Measurements from ENCODE around the gene LRP1B. TPM values are rescaled to one million over a fixed set of nuclear protein-coding genes. Genes with fewer than 3 reads are reported as not detected.

LRP1B gene
- total RNA-seq, 4 donors from 2014 or later, result 3.3 to 11.1 (median 4.6) TPM

- Histone ChIP-seq H3K4me1 (no peaks in the 10 kb centered on the region), H3K27ac (no peak overlapping the region), H3K9me3 (no peaks in the 10 kb centered on the region), H3K36me3 (no peaks in the 10 kb centered on the region), H3K4me3 (no peak overlapping the region), H3K27me3 (no peaks in the 10 kb centered on the region)
- TF ChIP-seq, protein P1, sequence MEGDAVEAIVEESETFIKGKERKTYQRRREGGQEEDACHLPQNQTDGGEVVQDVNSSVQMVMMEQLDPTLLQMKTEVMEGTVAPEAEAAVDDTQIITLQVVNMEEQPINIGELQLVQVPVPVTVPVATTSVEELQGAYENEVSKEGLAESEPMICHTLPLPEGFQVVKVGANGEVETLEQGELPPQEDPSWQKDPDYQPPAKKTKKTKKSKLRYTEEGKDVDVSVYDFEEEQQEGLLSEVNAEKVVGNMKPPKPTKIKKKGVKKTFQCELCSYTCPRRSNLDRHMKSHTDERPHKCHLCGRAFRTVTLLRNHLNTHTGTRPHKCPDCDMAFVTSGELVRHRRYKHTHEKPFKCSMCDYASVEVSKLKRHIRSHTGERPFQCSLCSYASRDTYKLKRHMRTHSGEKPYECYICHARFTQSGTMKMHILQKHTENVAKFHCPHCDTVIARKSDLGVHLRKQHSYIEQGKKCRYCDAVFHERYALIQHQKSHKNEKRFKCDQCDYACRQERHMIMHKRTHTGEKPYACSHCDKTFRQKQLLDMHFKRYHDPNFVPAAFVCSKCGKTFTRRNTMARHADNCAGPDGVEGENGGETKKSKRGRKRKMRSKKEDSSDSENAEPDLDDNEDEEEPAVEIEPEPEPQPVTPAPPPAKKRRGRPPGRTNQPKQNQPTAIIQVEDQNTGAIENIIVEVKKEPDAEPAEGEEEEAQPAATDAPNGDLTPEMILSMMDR (IDR thresholded peaks at IDR 0.05 in 4 of 5, conservative IDR thresholded peaks at IDR 0.05 in 1 of 5), result no peak
- TF ChIP-seq POLR2A (IDR thresholded peaks at IDR 0.05), result no peak
- in situ Hi-C loops (cut with MboI; ENCODE audit: low sequenced_read_pairs in 4 of 4) (no loop called here), intact Hi-C loops (cut with DNase I; ENCODE audit: low total_unique reads) (no loop called here)
- no peak for ATAC-seq
- no peak for DNase-seq
Measured at GRCh38 chr2:140362361-140362760, 1768.5 kb downstream of the LRP1B start.

- no peaks in the 10 kb centered on the region for H3K27me3 ChIP-seq
- no peak overlapping the region for H3K4me3 ChIP-seq
- H3K27ac ChIP-seq, result no peak overlapping the region
- no peaks in the 10 kb centered on the region for H3K36me3 ChIP-seq
- H3K4me1 ChIP-seq, result no peaks in the 10 kb centered on the region
- H3K9me3 ChIP-seq, result no peaks in the 10 kb centered on the region
- DNase-seq, result no peak
- intact Hi-C loops (cut with DNase I; ENCODE audit: low total_unique reads), result no loop called here
- TF ChIP-seq, protein P1 (IDR thresholded peaks at IDR 0.05 in 4 of 5, conservative IDR thresholded peaks at IDR 0.05 in 1 of 5), result no peak
- no peak for TF ChIP-seq POLR2A (IDR thresholded peaks at IDR 0.05)
- in situ Hi-C loops (cut with MboI; ENCODE audit: low sequenced_read_pairs in 4 of 4), result no loop called here
- ATAC-seq, result no peak
Measured at GRCh38 chr2:140359056-140359771, 1771.6 kb downstream of the LRP1B start.

DNA sequence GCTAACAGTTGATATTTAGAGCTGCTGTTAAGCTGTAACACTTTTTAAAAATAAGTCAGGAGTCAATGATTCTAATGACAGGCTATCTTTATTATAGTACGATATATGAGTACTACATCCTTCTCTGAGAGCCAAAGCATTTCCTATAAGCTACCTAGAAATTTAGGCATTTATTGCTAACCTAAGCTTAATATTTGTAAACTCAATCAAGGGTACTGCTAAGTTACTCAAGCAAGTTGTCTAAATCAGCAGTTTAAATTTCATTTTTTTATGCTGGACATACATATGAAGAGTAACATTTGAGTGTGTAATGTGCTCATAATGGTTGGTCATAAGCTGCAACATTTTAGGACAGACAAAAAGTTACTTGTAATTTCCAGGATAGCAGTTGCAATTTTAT is 1774.1 kb downstream of the LRP1B start:
- H3K4me1 ChIP-seq, result no peaks in the 10 kb centered on the region
- in situ Hi-C loops (cut with MboI; ENCODE audit: low sequenced_read_pairs in 4 of 4), result no loop called here
- no peak overlapping the region for H3K27ac ChIP-seq
- no peaks in the 10 kb centered on the region for H3K9me3 ChIP-seq
- intact Hi-C loops (cut with DNase I; ENCODE audit: low total_unique reads), result no loop called here
- no peaks in the 10 kb centered on the region for H3K36me3 ChIP-seq
- TF ChIP-seq POLR2A (IDR thresholded peaks at IDR 0.05), result no peak
- TF ChIP-seq, protein P1 (IDR thresholded peaks at IDR 0.05 in 4 of 5, conservative IDR thresholded peaks at IDR 0.05 in 1 of 5), result no peak
- DNase-seq (no peak), ATAC-seq (no peak)
- no peaks in the 10 kb centered on the region for H3K27me3 ChIP-seq
- H3K4me3 ChIP-seq, result no peak overlapping the region

- Histone ChIP-seq H3K27ac (no peak overlapping the region), H3K36me3 (no peaks in the 10 kb centered on the region), H3K4me1 (no peaks in the 10 kb centered on the region), H3K9me3 (no peaks in the 10 kb centered on the region), H3K4me3 (no peak overlapping the region), H3K27me3 (no peaks in the 10 kb centered on the region)
- intact Hi-C loops (cut with DNase I; ENCODE audit: low total_unique reads) (no loop called here), in situ Hi-C loops (cut with MboI; ENCODE audit: low sequenced_read_pairs in 4 of 4) (no loop called here)
- no peak for ATAC-seq
- DNase-seq, result no peak
- TF ChIP-seq, protein P1 (IDR thresholded peaks at IDR 0.05 in 4 of 5, conservative IDR thresholded peaks at IDR 0.05 in 1 of 5), result no peak
- no peak for TF ChIP-seq POLR2A (IDR thresholded peaks at IDR 0.05)
Measured at GRCh38 chr2:140355511-140356090, 1775.2 kb downstream of the LRP1B start.
